Parathyroid adenoma (tissue), 2 donors: ENCODE data around the gene ORC5.

Source experiments
- H2AFZ ChIP-seq: fragments of 300-600 bp; sonication (generic); one replicate; pipeline ENCODE4 v1.7.0; 2017; ENCODE audit warnings: antibody characterized with exemption, mild to moderate bottlenecking
- H3K27ac ChIP-seq: fragments of 300-600 bp; sonication (generic); one replicate; pipeline ENCODE4 v1.7.0; 2017
- H3K27me3 ChIP-seq: fragments of 300-600 bp; sonication (generic); one replicate; pipeline ENCODE4 v1.7.0; 2017; ENCODE audit warnings: low read length; ENCODE audit not compliant: control insufficient read depth, insufficient read depth
- H3K36me3 ChIP-seq: fragments of 300-600 bp; sonication (generic); one replicate; pipeline ENCODE4 v1.7.0; 2017; ENCODE audit warnings: low read length; ENCODE audit not compliant: control insufficient read depth, insufficient read depth
- H3K4me1 ChIP-seq: fragments of 300-600 bp; sonication (generic); one replicate; pipeline ENCODE4 v1.7.0; 2017; ENCODE audit warnings: control low read depth
- H3K4me2 ChIP-seq: fragments of 300-600 bp; sonication (generic); one replicate; pipeline ENCODE4 v1.7.0; 2017; ENCODE audit warnings: low read length
- H3K4me3 ChIP-seq: fragments of 300-600 bp; sonication (generic); one replicate; pipeline ENCODE4 v1.7.0; 2017; ENCODE audit warnings: low read depth, low read length
- H3K79me2 ChIP-seq: fragments of 300-600 bp; sonication (generic); one replicate; pipeline ENCODE4 v1.7.0; 2017; ENCODE audit warnings: control low read depth
- H3K9ac ChIP-seq: fragments of 300-600 bp; sonication (generic); one replicate; pipeline ENCODE4 v1.7.0; 2017; ENCODE audit warnings: mild to moderate bottlenecking
- H3K9me3 ChIP-seq: fragments of 300-600 bp; sonication (generic); one replicate; pipeline ENCODE4 v1.7.0; 2017; ENCODE audit warnings: low read length; ENCODE audit not compliant: control insufficient read depth
- CTCF ChIP-seq: fragments of 300-600 bp; sonication (generic); IDR thresholded peaks from one replicate; pipeline ENCODE4 v1.7.0; 2017; ENCODE audit warnings: antibody characterized with exemption, mild to moderate bottlenecking
- donor health status: primary hyperparathyroidism.

ORC5 gene

GRCh38 chr7:104126411-104126841 is 81.4 kb downstream of the ORC5 start:
- Histone ChIP-seq H3K4me1 (no peaks in the 10 kb centered on the region), H3K27ac (no peak overlapping the region), H2AFZ (no peak overlapping the region), H3K9me3 (no peaks in the 10 kb centered on the region), H3K9ac (no peak overlapping the region), H3K27me3 (no peaks in the 10 kb centered on the region), H3K36me3 (no peaks in the 10 kb centered on the region), H3K4me3 (no peak overlapping the region), H3K4me2 (no peak overlapping the region), H3K79me2 (no peaks in the 10 kb centered on the region)
- TF ChIP-seq CTCF, result no peak

GRCh38 chr7:104124893-104125477 is 82.8 kb downstream of the ORC5 start:
- Histone ChIP-seq H3K9me3 (no peaks in the 10 kb centered on the region), H3K4me2 (no peak overlapping the region), H3K79me2 (no peaks in the 10 kb centered on the region), H3K27ac (no peak overlapping the region), H3K4me3 (no peak overlapping the region), H3K9ac (no peak overlapping the region), H3K36me3 (no peaks in the 10 kb centered on the region), H2AFZ (no peak overlapping the region), H3K4me1 (no peaks in the 10 kb centered on the region), H3K27me3 (no peaks in the 10 kb centered on the region)
- TF ChIP-seq CTCF, result no peak

- Histone ChIP-seq H3K36me3 (no peaks in the 10 kb centered on the region), H3K4me1 (no peaks in the 10 kb centered on the region), H3K4me3 (no peak overlapping the region), H3K9me3 (no peaks in the 10 kb centered on the region), H3K27ac (no peak overlapping the region), H3K79me2 (no peaks in the 10 kb centered on the region), H3K4me2 (no peak overlapping the region), H3K9ac (no peak overlapping the region), H3K27me3 (no peaks in the 10 kb centered on the region), H2AFZ (no peak overlapping the region)
- no peak for TF ChIP-seq CTCF
Observed at GRCh38 chr7:104124469-104124868, 83.3 kb downstream of the ORC5 start.

- Histone ChIP-seq H3K4me1 (no peaks in the 10 kb centered on the region), H3K36me3 (no peaks in the 10 kb centered on the region), H3K9me3 (no peaks in the 10 kb centered on the region), H3K79me2 (no peaks in the 10 kb centered on the region), H3K27ac (no peak overlapping the region), H3K27me3 (no peaks in the 10 kb centered on the region), H3K9ac (no peak overlapping the region), H3K4me2 (no peak overlapping the region), H3K4me3 (no peak overlapping the region), H2AFZ (no peak overlapping the region)
- no peak for TF ChIP-seq CTCF
Observed at GRCh38 chr7:104123786-104124185, 84.0 kb downstream of the ORC5 start.

GRCh38 chr7:104113788-104114187 is 94.0 kb downstream of the ORC5 start:
- Histone ChIP-seq H2AFZ (no peak overlapping the region), H3K27ac (no peak overlapping the region), H3K9ac (no peak overlapping the region), H3K4me1 (no peaks in the 10 kb centered on the region), H3K4me3 (no peak overlapping the region), H3K9me3 (no peaks in the 10 kb centered on the region), H3K4me2 (no peak overlapping the region), H3K36me3 (no peaks in the 10 kb centered on the region), H3K79me2 (no peaks in the 10 kb centered on the region), H3K27me3 (no peaks in the 10 kb centered on the region)
- no peak for TF ChIP-seq CTCF
